Right cardiac atrium (tissue), 5 donors: ENCODE measurements around the gene PIK3CD. TPM values are rescaled to one million over a fixed set of nuclear protein-coding genes. Genes with fewer than 3 reads are reported as not detected.

Experiments used
- ATAC-seq, 2 donors: fragments of 200-7000 bp; cut with Tn5 transposase; one replicate each; pipeline versions ENCODE4 v1.8.0 to v1.9.1; 2020; ENCODE audit warnings: moderate library complexity in 2 of 2, mild to moderate bottlenecking in 1 of 2
- DNase-seq, 3 donors: peaks; one replicate each; pipeline ENCODE4 v3.0.0-alpha.2; 2020
- H3K27ac ChIP-seq: one replicate; pipeline ENCODE4 v1.5.1; 2013; ENCODE audit warnings: mild to moderate bottlenecking, low read length, control low read depth, moderate library complexity
- H3K27me3 ChIP-seq: one replicate; pipeline ENCODE4 v1.6.1; 2013; ENCODE audit not compliant: control insufficient read depth, insufficient read depth
- H3K4me1 ChIP-seq: one replicate; pipeline ENCODE4 v1.6.1; 2013; ENCODE audit warnings: low read length; ENCODE audit not compliant: control insufficient read depth, insufficient read depth
- H3K4me3 ChIP-seq: one replicate; pipeline ENCODE4 v1.5.1; 2013; ENCODE audit warnings: low read length, control low read depth
- H3K9me3 ChIP-seq: one replicate; pipeline ENCODE4 v1.6.1; 2013; ENCODE audit warnings: low read length; ENCODE audit not compliant: control insufficient read depth
- WGBS: extraction: QIAGEN DNeasy Blood & Tissue Kit; methylation state at CpG from one replicate; pipeline ENCODE4 v1.1.7; 2013; 5-methylcytosine and 5-hydroxymethylcytosine counted together
- intact Hi-C, 4 donors: fragments of 100-400 bp; cut with DNase I; formaldehyde crosslinking; loops; one replicate each; pipeline versions ENCODE4 v1.11.0 to v1.14.0; 2022 to 2023
- polyA plus RNA-seq: library from polyadenylated mRNA; stranded (reverse); fragments of 200-250 nt; gene quantifications from one replicate; pipeline ENCODE4 v1.2.3, GENCODE V29; 2013
- total RNA-seq, 4 donors: library from RNA; stranded (reverse); fragmentation: NEBNext Ultra II Directional; extraction: Animal tissue kit (Norgen Biotek cat#: 25700); gene quantifications; one replicate each; pipeline ENCODE4 v1.2.1, GENCODE V29; 2021
- donor health status: healthy with polysubstance abuse.
- donor health status: DM: no; HTN: yes; CAD: no.
- donor health status: DM: no; HTN: no; CAD: no.
- donor health status: DM: no; HTN: yes; CAD: no; lungs with severe emphysema.
- donor health status: DM: yes; HTN: yes; CAD: no.

PIK3CD gene
- total and polyA plus RNA-seq, 5 donors: 3.0 to 5.9 (median 4.5) TPM

DNA sequence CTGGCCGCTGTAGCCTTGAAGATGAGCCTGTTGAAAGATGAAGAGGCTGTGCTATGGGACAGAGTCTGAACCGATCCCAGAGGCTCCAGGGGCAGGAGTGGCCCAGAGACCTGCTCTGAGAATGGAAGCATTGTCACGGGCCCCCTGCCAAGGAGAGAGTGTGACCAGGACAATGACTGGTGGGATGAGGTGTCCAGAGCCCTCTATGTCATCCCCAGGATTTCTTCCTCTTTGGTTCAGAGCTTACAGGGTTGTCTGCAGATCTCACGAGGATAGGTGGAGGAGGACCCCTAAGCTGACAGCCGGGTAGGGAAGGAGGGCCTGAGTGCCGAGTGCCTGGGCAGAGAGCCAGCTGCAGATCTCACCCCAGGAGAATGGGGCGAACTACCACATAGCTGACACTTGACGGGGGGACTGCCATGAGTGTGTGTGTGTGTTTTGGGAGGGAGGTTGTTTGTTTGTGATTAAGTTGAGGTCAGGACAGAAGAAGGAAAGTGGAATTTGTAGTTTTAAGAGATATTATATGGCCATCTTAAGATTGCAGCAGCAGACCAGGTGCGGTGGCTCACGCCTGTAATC is 25.4 kb downstream of the PIK3CD start:
- DNase-seq (no peak), ATAC-seq (no peak)
- intact Hi-C loops: no loop called here
- H3K27ac ChIP-seq: no peak overlapping the region
- H3K4me1 ChIP-seq: no peaks in the 10 kb centered on the region
- 51% methylated on average over 10 of the region's 10 CpGs for WGBS
- no peak overlapping the region for H3K4me3 ChIP-seq
- no peaks in the 10 kb centered on the region for H3K9me3 ChIP-seq
- H3K27me3 ChIP-seq: no peaks in the 10 kb centered on the region

DNA sequence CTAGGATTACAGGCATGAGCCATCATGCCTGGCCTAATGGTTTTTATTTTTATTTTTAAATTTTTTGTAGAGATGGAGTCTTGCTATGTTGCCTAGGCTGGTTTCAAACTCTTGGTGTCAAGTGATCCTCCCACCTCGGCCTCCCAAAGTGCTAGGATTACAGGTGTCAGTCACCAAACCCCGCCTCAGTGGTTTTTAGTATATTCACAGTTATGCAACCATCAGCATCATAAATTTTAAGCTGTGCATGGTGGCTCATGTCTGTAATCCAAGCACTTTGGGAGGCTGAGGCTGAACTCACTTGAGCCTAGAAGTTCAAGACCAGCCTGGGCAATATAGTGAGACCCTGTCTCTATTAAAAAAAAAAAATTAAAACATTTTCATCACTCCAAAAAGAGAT is 28.6 kb downstream of the PIK3CD start:
- Histone ChIP-seq H3K27ac (no peak overlapping the region), H3K27me3 (no peaks in the 10 kb centered on the region), H3K9me3 (no peaks in the 10 kb centered on the region), H3K4me1 (no peaks in the 10 kb centered on the region), H3K4me3 (no peak overlapping the region)
- 91% methylated on average over 2 of the region's 2 CpGs for WGBS
- ATAC-seq (no peak), DNase-seq (no peak)
- intact Hi-C loops: no loop called here

DNA sequence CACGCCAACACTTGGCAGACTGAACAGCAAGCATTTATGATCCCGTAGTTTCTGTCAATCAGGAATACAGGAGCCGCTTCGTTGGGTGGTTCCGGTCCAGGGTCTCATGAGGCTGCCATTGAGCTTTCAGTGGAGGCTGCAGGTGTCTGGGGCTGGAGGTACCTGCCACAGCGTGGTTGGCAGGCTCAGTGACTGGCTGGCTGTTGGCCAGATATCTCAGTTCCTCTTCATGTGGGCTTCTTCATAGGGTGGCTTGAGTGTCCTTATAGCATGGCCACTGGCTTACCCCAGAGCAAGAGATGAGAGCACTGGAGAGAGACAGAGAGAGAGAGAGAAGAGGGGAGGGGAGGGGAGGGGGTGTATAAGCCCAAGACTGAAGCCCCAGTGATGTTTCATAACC is 29.3 kb downstream of the PIK3CD start:
- Histone ChIP-seq H3K9me3 (no peaks in the 10 kb centered on the region), H3K4me1 (no peaks in the 10 kb centered on the region), H3K27ac (no peak overlapping the region), H3K4me3 (no peak overlapping the region), H3K27me3 (no peaks in the 10 kb centered on the region)
- intact Hi-C loops: no loop called here
- WGBS: 90% methylated on average over 6 of the region's 6 CpGs
- ATAC-seq: no peak
- no peak for DNase-seq

- ATAC-seq: no peak
- no peak for DNase-seq
- Histone ChIP-seq H3K9me3 (no peaks in the 10 kb centered on the region), H3K27me3 (no peaks in the 10 kb centered on the region), H3K27ac (no peak overlapping the region), H3K4me1 (peaks cover 4% of the 10 kb centered on the region), H3K4me3 (no peak overlapping the region)
- WGBS: 97% methylated on average over 1 of the region's 1 CpG
- intact Hi-C loops: no loop called here
Observed at GRCh38 chr1:9684801-9685200, 33.3 kb downstream of the PIK3CD start.

- peak; percentile 60 to 62 for ATAC-seq
- 1% methylated on average over 42 of the region's 42 CpGs for WGBS
Observed at GRCh38 chr1:9687120-9687873, 35.8 kb downstream of the PIK3CD start.

GRCh38 chr1:9687874-9688582 is 36.5 kb downstream of the PIK3CD start:
- no peaks in the 10 kb centered on the region for H3K9me3 ChIP-seq
- ATAC-seq: peak; percentile 36 to 43
- DNase-seq: peak; percentile 29 to 66 (median 54)
- WGBS: 9% methylated on average over 34 of the region's 34 CpGs
- intact Hi-C loops: no loop called here
- H3K27ac ChIP-seq: no peak overlapping the region
- H3K4me1 ChIP-seq: peaks cover 4% of the 10 kb centered on the region
- peak overlapping the region; percentile 62 for H3K4me3 ChIP-seq
- no peaks in the 10 kb centered on the region for H3K27me3 ChIP-seq

More at GRCh38 chr1:9687120-9687873, 35.8 kb downstream of the PIK3CD start:
- H3K4me3 ChIP-seq: peak overlapping the region; percentile 62
- DNase-seq: peak; percentile 39 to 73 (median 72)
- H3K27ac ChIP-seq: no peak overlapping the region
- H3K9me3 ChIP-seq: no peaks in the 10 kb centered on the region
- intact Hi-C loops: no loop called here
- H3K27me3 ChIP-seq: no peaks in the 10 kb centered on the region
- H3K4me1 ChIP-seq: peaks cover 4% of the 10 kb centered on the region

GRCh38 chr1:9688599-9688998 is 37.1 kb downstream of the PIK3CD start:
- 54% methylated on average over 14 of the region's 14 CpGs for WGBS
- ATAC-seq (no peak), DNase-seq (peak in 1 of 3 donors; percentile 22)
- Histone ChIP-seq H3K4me3 (peak overlapping the region; percentile 94), H3K27me3 (no peaks in the 10 kb centered on the region), H3K4me1 (peaks cover 4% of the 10 kb centered on the region), H3K27ac (no peak overlapping the region), H3K9me3 (no peaks in the 10 kb centered on the region)
- intact Hi-C loops: no loop called here

DNA sequence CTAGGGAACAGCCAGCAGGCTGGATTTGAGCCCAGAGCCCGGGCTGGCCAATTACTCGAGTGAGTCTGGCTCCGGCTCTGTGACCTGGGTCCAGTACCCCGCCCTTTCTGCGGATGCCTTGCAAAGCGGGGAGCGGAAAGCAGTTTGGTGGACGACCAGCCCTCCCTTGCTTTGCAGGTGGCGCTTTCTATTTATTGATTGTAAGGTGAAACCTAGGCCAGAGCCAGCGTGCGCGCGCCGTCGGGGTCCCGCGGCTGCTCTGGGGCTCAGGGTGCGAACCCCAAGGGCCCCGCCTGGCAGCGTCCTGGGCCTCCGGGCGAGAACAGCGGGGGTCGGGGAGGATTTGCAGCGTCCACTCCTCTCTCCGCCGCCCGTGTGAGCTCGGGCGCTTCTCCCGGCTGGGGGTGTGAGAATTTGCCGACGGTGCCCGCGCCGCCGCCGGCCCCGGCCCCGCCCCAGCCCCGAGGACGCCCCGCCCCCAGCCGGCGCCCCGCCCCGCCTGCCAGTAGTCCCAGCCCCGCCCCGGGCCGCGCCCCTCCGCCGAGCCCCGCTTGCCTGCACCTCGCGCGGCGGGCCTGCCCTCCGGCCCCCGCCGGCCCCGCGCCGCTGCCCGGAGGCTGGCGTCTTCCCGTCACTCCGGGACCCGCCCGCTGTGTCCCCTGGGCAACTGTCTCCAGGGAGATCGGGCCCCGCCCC is 37.6 kb downstream of the PIK3CD start:
- peak; percentile 84 to 95 (median 93) for DNase-seq
- Histone ChIP-seq H3K4me1 (peaks cover 4% of the 10 kb centered on the region), H3K4me3 (peak overlapping the region; percentile 94), H3K27ac (no peak overlapping the region), H3K9me3 (no peaks in the 10 kb centered on the region), H3K27me3 (no peaks in the 10 kb centered on the region)
- intact Hi-C loops: no loop called here
- WGBS: 2% methylated on average over 72 of the region's 72 CpGs
- peak; percentile 89 for ATAC-seq

DNA sequence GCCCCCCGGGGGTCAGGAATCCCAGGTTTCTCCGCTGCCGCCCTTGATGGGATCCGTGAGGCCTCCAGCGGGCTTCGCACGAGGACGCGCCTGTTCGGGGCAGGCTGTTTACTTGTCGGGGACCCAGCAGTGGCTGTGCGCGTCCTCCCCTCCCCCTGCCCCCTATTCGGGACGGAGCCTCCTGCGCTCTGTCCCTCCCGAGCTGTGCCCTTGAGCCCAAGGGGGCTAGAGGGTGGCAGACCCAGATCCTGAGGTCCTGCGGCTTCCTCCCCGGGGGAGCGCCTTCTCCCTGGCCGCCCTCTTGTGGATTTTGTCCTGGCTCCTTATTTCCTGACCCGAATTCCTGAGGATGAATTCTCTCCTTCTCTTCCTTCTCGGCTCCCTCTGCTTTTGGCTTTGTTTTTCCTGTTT is 38.4 kb downstream of the PIK3CD start:
- ATAC-seq (peak in 1 of 2 donors; percentile 34), DNase-seq (peak; percentile 49 to 77 (median 74))
- intact Hi-C loops: loop anchor here in 1 of 4 donors (10.0 kb wide), 1 partner anchor 65 kb away; no protein-coding TSS in a partner anchor
- 13% methylated on average over 23 of the region's 23 CpGs for WGBS
- no peak overlapping the region for H3K27ac ChIP-seq
- peaks cover 4% of the 10 kb centered on the region for H3K4me1 ChIP-seq
- H3K27me3 ChIP-seq: no peaks in the 10 kb centered on the region
- peak overlapping the region; percentile 94 for H3K4me3 ChIP-seq
- H3K9me3 ChIP-seq: no peaks in the 10 kb centered on the region

GRCh38 chr1:9690440-9691107 is 39.0 kb downstream of the PIK3CD start:
- DNase-seq (peak in 1 of 3 donors; percentile 40), ATAC-seq (no peak)
- no peak overlapping the region for H3K4me3 ChIP-seq
- intact Hi-C loops: loop anchor here in 1 of 4 donors (10.0 kb wide), 1 partner anchor 64 kb away; no protein-coding TSS in a partner anchor
- H3K27me3 ChIP-seq: no peaks in the 10 kb centered on the region
- H3K27ac ChIP-seq: no peak overlapping the region
- WGBS: 71% methylated on average over 14 of the region's 14 CpGs
- H3K4me1 ChIP-seq: peaks cover 4% of the 10 kb centered on the region
- H3K9me3 ChIP-seq: no peaks in the 10 kb centered on the region
